ENCODE measurements around the gene EPC2. TPM values are rescaled to one million over a fixed set of nuclear protein-coding genes. Genes with fewer than 3 reads are reported as not detected.

Gene EPC2
- total RNA-seq, 4 donors from 2014 or later, result 13.1 to 21.8 (median 14.6) TPM

GRCh38 chr2:148696985-148697384, 52.4 kb downstream of the EPC2 start:
- Histone ChIP-seq H3K36me3 (no peaks in the 10 kb centered on the region), H3K4me3 (no peak overlapping the region), H3K27me3 (no peaks in the 10 kb centered on the region), H3K9me3 (peaks cover 0 to 20% (median 5%) of the 10 kb centered on the region in 3 donors), H3K4me1 (peaks cover 0 to 4% of the 10 kb centered on the region in 2 donors), H3K27ac (no peak overlapping the region)
- ATAC-seq, result no peak
- no peak for DNase-seq
- intact Hi-C loops (cut with DNase I; ENCODE audit: low total_unique reads), result no loop called here
- TF ChIP-seq POLR2A (IDR thresholded peaks at IDR 0.05) (no peak), CTCF (IDR thresholded peaks at IDR 0.05 in 4 of 5, conservative IDR thresholded peaks at IDR 0.05 in 1 of 5) (no peak)
- in situ Hi-C loops (cut with MboI; ENCODE audit: low sequenced_read_pairs in 4 of 4), result no loop called here

GRCh38 chr2:148699830-148700229, 55.3 kb downstream of the EPC2 start:
- Histone ChIP-seq H3K9me3 (peaks cover 0 to 20% (median 5%) of the 10 kb centered on the region in 3 donors), H3K27ac (no peak overlapping the region), H3K4me1 (peaks cover 0 to 1% of the 10 kb centered on the region in 2 donors), H3K4me3 (no peak overlapping the region), H3K36me3 (no peaks in the 10 kb centered on the region), H3K27me3 (no peaks in the 10 kb centered on the region)
- intact Hi-C loops (cut with DNase I; ENCODE audit: low total_unique reads) (no loop called here), in situ Hi-C loops (cut with MboI; ENCODE audit: low sequenced_read_pairs in 4 of 4) (no loop called here)
- TF ChIP-seq CTCF (IDR thresholded peaks at IDR 0.05 in 4 of 5, conservative IDR thresholded peaks at IDR 0.05 in 1 of 5) (no peak), POLR2A (IDR thresholded peaks at IDR 0.05) (no peak)
- ATAC-seq (no peak), DNase-seq (no peak)

- H3K4me1 ChIP-seq, result no peaks in the 10 kb centered on the region
- DNase-seq, result no peak
- in situ Hi-C loops (cut with MboI; ENCODE audit: low sequenced_read_pairs in 4 of 4) (no loop called here), intact Hi-C loops (cut with DNase I; ENCODE audit: low total_unique reads) (no loop called here)
- H3K27me3 ChIP-seq, result no peaks in the 10 kb centered on the region
- peaks cover 0 to 20% (median 5%) of the 10 kb centered on the region in 3 donors for H3K9me3 ChIP-seq
- H3K36me3 ChIP-seq, result no peaks in the 10 kb centered on the region
- no peak for ATAC-seq
- TF ChIP-seq POLR2A (IDR thresholded peaks at IDR 0.05) (no peak), CTCF (IDR thresholded peaks at IDR 0.05 in 4 of 5, conservative IDR thresholded peaks at IDR 0.05 in 1 of 5) (no peak)
- no peak overlapping the region for H3K27ac ChIP-seq
- H3K4me3 ChIP-seq, result no peak overlapping the region
Measured at GRCh38 chr2:148701039-148701438, 56.5 kb downstream of the EPC2 start.

GRCh38 chr2:148701877-148702276, 57.3 kb downstream of the EPC2 start:
- DNase-seq (no peak), ATAC-seq (no peak)
- in situ Hi-C loops (cut with MboI; ENCODE audit: low sequenced_read_pairs in 4 of 4), result no loop called here
- Histone ChIP-seq H3K4me1 (no peaks in the 10 kb centered on the region), H3K27me3 (no peaks in the 10 kb centered on the region), H3K4me3 (no peak overlapping the region), H3K36me3 (no peaks in the 10 kb centered on the region), H3K9me3 (peaks cover 0 to 20% (median 5%) of the 10 kb centered on the region in 3 donors), H3K27ac (no peak overlapping the region)
- intact Hi-C loops (cut with DNase I; ENCODE audit: low total_unique reads), result no loop called here
- TF ChIP-seq CTCF (IDR thresholded peaks at IDR 0.05 in 4 of 5, conservative IDR thresholded peaks at IDR 0.05 in 1 of 5) (no peak), POLR2A (IDR thresholded peaks at IDR 0.05) (no peak)

- no peak for ATAC-seq
- Histone ChIP-seq H3K4me1 (no peaks in the 10 kb centered on the region), H3K27ac (no peak overlapping the region), H3K9me3 (peaks cover 0 to 20% (median 5%) of the 10 kb centered on the region in 3 donors), H3K27me3 (no peaks in the 10 kb centered on the region), H3K4me3 (no peak overlapping the region), H3K36me3 (no peaks in the 10 kb centered on the region)
- intact Hi-C loops (cut with DNase I; ENCODE audit: low total_unique reads) (no loop called here), in situ Hi-C loops (cut with MboI; ENCODE audit: low sequenced_read_pairs in 4 of 4) (no loop called here)
- TF ChIP-seq POLR2A (IDR thresholded peaks at IDR 0.05), result no peak
- no peak for DNase-seq
Measured at GRCh38 chr2:148702475-148702874, 57.9 kb downstream of the EPC2 start.
